SK-N-SH (cell line): ENCODE results near the gene MUC13.

Source experiments
- CTCF ChIP-seq: fragments of 200-600 bp; sonication (generic); IDR thresholded peaks from 2 replicates; pipeline ENCODE4 v1.6.1; 2017; ENCODE audit warnings: antibody characterized with exemption, mild to moderate bottlenecking, moderate library complexity
- FOXM1 ChIP-seq: IDR thresholded peaks from 2 replicates; pipeline ENCODE4 v1.4.0; 2012; ENCODE audit warnings: low read depth, mild to moderate bottlenecking
- MAX ChIP-seq: IDR thresholded peaks from 2 replicates; pipeline ENCODE4 v1.4.0; 2012; ENCODE audit warnings: low read depth
- NRF1 ChIP-seq: IDR thresholded peaks from 2 replicates; pipeline ENCODE4 v1.6.1; 2012; ENCODE audit warnings: low read depth, mild to moderate bottlenecking, low read length
- POLR2AphosphoS5 ChIP-seq: IDR thresholded peaks from 2 replicates; pipeline ENCODE4 v1.6.1; 2012; ENCODE audit warnings: low read depth, low read length
- RAD21 ChIP-seq: IDR thresholded peaks from 2 replicates; pipeline ENCODE4 v1.6.1; 2012; ENCODE audit warnings: mild to moderate bottlenecking, low read length
- RCOR1 ChIP-seq: fragments of 150-350 bp; IDR thresholded peaks from 2 replicates; pipeline ENCODE4 v1.6.1; 2017; ENCODE audit warnings: antibody characterized with exemption, low read length
- REST ChIP-seq: IDR thresholded peaks from 2 replicates; pipeline ENCODE4 v1.6.1; 2012; ENCODE audit warnings: mild to moderate bottlenecking, low read depth, low read length, moderate library complexity
- RFX5 ChIP-seq: IDR thresholded peaks from 2 replicates; pipeline ENCODE4 v1.6.1; 2012; ENCODE audit warnings: mild to moderate bottlenecking, improper control_type of control experiment, low read length
- YY1 ChIP-seq: IDR thresholded peaks from 2 replicates; pipeline ENCODE4 v1.4.0; 2012; ENCODE audit warnings: low read depth, mild to moderate bottlenecking

GRCh38 chr3:124915254-124915653 lies 19.3 kb downstream of the MUC13 start:
- TF ChIP-seq POLR2AphosphoS5 (no peak), CTCF (no peak), RCOR1 (peak; percentile 68; the same call in 1 of the 2 replicates), YY1 (no peak), FOXM1 (no peak), RFX5 (no peak), NRF1 (no peak), REST (no peak), MAX (no peak), RAD21 (no peak)
